GM19463 (cell line): ENCODE results near the gene FAM234A.
A peak's percentile ranks its signal among the peaks of the same experiment; 100 is the strongest.
"Not testable (repeated sequence)": the region's sequence is repeated elsewhere in the genome, so short reads cannot be mapped to it uniquely, and the experiment has no call there.

ENCODE experiments used
- ATAC-seq: cut with Tn5 transposase; IDR thresholded peaks from one replicate; pipeline ENCODE4 v1.9.1; 2021; ENCODE audit warnings: mild to moderate bottlenecking, moderate library complexity; ENCODE audit not compliant: unreplicated experiment

FAM234A gene, protein sequence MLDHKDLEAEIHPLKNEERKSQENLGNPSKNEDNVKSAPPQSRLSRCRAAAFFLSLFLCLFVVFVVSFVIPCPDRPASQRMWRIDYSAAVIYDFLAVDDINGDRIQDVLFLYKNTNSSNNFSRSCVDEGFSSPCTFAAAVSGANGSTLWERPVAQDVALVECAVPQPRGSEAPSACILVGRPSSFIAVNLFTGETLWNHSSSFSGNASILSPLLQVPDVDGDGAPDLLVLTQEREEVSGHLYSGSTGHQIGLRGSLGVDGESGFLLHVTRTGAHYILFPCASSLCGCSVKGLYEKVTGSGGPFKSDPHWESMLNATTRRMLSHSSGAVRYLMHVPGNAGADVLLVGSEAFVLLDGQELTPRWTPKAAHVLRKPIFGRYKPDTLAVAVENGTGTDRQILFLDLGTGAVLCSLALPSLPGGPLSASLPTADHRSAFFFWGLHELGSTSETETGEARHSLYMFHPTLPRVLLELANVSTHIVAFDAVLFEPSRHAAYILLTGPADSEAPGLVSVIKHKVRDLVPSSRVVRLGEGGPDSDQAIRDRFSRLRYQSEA

DNA sequence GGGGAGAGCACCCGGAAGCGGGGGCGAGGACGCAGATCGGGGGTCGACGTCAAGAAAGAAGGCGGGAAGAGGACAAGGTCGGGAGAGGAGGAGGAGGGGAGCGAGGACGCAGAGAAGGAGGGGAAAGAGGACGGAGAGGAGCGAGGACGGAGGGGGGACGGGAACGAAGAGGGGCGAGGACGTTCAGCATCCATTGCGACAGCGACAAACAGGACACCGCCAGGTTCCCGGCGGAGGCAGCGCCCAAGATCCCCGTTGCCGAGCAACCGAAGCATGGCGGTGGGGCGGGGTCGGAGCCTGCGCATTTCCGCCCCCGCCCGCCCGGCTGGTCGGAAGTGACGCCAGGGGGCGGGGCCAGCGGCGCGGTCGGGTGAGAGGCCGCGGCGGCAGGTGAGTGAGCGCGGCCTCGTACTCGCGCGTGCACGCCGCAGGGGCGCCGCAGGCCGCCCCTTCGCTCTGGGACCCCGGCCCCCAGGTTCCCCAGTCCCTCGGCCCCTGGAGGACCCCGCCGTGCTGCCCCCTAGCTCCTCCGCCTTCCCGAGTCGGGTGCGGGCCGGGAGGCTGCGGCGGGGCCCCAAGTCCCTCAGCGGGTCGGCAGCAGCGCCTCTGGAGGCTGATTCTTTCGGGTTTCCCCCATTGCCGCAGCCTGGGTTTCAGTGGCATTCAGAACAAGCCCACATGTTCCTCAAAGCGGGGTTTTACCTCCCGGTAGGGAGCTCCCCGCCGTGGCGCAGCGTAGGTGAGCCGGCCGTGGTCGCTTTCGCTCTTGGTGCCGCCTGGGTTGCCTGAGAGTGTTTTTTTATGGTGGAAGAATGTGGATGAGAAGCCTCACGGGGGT lies at the start of gene FAM234A:
FAM234A (plus strand) TSS at position 354 of the 838 bp plus-strand sequence. CDS start 19,593 bp downstream, outside the sequence.
- peak; percentile 84 for ATAC-seq

DNA sequence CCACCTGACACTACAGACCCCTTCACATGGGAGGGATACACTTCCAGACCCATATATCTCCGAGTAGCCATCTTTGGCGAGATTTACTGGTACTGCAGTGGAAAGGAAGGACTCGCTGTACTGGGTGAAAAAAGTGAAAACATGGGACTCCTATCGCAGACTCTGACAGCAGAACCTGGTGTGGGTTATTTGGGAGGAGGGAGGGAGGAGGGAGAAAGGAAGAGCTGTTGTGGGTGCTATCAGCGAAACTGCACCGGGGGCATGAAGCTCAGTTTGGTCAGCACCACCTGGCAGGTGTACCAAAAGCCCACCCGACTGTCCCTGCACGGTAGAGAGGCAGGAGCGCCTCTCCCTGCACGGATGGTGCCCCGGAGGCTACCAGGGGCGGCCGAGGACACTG lies 49.4 kb upstream of the FAM234A start:
- no peak for ATAC-seq

DNA sequence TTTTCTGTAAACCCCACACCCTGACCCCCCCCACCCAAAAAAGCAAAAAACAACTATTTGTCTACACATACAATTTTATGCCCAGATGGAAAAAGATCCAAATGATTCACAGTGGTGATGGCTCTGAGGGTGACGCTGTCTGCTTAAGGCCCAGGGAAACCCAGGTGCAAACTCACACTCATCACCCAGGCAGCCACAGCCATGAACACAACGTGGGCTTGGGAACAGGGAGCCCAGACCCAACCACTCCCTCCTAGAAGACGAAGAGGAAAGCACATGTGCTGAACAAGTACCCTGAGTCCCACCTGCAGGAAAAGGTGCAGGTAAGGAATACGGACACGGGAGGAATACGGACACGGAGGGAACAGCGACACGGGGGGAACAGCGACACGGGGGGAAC lies 48.9 kb upstream of the FAM234A start:
- no peak for ATAC-seq

DNA sequence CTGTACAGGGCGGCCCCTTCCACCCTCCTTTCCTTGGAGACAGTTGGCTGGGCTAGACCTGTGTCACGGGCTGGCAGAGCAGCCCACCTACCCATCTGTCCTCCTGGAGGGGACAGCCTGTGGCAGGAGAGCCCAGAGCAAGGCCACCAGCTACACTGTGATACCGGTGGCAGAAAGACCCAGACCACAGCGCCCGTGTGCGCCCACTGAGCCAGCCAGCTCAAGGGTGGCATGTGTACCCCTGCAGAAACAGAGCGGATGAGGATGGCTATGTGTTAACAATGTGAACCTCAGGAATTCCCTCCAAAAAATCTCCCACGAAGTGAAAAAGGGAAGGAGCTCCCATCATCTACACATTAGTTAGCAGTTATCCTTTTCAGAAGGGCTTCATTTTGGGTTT lies 47.3 kb upstream of the FAM234A start:
- no peak for ATAC-seq

DNA sequence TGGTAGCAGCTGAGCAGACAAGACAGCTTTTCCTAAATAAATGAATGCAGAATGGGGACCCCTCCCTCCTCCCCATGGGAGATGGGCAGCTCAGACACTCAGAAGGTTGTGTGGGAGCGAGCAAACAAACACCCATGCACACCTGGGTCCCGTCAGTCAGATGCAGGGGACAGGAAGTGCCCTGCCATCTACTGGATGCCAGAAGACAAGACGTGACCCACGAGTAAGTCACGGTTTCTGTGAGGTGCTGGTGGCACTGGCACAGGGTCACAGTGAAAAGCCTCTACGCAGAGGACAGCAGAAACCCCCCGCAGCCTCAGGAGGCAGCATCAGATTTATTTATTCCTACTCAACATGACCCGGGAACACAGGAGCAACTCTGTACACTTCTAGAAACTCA lies 45.9 kb upstream of the FAM234A start:
- ATAC-seq = no peak

DNA sequence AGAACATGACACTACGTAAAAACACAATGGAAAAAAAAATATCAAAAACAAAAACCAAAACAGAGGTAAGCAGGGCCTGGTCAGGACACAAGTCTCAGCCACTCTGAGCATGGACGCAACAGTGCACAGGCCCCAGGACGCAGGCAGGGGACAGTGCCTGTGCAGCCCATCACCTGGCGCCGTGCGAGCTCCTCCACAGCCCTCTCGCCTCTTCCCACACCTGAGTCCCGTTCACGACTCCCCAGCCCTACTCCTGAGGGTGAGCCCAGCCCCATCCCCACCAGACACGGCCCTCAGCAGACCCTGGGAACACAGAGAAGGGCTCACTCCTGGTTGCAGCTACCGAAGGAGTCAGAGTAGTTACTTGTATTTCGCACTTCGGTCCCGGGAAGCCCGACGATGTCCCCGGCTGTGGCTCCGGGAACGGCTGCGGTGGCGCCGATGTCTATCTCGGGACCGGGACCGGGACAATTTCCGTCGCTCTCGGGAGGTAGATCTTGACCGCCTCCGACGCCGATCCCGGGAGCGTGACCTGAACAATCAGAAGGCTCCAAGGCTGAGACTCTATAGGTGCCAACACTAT lies 44.9 kb upstream of the FAM234A start:
- ATAC-seq = no peak

DNA sequence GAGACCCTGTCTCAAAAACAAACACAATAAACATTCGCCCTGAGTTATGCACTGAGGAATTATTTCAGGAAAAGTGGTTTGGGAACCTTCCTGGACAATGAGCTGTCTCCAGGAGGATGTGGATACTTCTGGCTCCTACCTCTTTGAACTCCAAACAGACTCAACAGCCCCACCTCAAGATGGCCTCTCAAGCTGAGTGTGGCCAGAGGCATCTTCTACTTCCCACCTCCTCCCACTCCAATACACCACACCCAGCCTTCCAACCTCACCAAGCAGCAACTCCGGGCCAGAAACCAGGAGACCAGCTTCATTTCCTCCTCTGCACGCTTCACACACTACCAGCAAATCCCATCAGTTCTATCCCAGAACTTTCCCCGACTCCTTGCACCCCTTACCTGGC lies 42.8 kb upstream of the FAM234A start:
- no peak for ATAC-seq

DNA sequence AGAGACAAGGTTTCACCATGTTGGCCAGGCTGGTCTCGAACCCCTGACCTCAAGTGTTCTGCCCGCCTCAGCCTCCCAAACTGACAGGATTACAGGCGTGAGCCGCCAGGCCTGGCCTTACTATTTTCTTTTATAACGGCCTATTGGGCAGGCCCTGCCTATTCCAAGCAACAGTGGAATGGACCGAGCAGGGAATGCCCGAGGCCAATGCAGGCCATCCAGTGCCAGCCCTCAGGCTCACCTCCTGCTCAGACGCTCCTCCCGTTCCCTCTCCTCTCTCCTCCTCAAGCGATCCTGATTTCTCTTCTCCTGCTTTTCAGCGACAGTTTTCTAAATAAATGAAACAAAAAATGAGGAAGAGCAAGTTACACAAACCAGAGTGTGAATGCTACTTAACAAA lies 41.9 kb upstream of the FAM234A start:
- ATAC-seq = no peak

DNA sequence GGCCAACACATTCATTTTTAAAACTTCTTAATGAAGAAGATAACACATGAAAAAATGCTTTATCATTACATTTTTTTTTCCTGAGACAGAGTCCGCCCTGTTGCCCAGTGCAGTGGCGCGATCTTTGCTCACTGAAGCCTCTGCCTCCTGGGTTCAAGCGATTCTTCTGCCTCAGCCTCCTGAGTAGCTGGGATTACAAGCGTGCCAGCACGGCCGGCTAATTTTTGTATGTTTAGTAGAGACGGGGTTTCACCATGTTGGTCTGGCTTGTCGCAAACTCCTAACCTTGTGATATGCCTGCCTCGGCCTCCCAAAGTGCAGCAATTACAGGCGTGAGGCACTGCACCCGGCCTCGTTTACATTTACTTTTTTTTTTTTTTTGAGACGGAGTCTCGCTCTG lies 41.2 kb upstream of the FAM234A start:
- no peak for ATAC-seq

DNA sequence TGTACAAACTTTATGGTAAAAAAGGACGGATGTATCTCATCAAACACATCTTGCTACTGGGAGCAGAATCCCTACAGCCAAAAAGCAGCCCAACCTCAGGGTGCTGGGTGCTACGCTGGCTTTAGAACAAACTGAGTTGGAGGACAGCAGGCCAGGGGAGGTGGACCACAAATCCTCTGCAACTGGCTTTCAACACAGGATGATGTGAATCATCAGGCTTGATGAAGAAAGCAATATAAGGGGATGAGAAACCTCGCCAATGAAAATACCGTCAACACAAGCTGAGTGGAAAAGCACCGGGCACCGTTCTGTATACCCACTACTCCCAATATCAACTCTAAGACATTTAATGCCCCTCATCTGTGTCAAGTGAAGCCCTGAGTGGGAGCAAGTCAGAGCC lies 40.1 kb upstream of the FAM234A start:
- ATAC-seq = no peak

DNA sequence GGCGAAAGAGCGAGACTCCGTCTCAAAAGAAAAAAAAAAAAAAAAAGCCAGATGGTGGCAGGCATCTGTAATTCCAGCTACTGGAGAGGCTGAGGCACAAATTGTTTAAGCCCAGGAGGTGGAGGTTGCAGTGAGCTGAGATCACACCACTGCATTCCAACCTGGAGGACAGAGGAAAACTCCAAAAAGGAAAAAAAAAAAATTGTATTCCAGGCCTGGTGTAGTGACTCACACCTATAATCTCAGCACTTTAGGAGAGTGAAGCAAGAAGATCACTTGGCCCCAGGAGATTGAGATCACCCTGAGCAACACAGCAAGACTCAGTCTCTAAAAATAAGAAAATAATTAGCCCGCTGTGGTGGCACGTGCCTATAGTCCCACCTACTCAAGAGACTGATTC lies 34.2 kb upstream of the FAM234A start:
- no peak for ATAC-seq

DNA sequence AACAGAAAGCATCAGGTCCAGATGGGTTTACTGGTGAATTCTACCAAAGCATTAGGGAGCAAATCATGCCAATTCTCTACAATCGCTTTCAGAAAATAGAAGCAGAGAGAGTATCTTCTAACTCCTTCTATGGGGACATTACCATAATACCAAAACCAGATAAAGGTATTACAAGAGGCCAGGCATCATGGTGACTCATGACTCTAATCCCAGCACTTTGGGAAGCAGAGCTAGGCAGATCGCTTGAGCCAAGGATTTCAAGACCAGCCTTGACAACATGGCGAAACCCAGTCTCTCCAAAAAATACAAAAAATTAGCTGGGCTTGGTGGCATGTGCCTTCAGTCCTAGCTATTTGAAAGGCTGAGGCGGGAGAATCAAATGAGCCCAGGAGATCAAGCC lies 31.4 kb upstream of the FAM234A start:
- no peak for ATAC-seq

DNA sequence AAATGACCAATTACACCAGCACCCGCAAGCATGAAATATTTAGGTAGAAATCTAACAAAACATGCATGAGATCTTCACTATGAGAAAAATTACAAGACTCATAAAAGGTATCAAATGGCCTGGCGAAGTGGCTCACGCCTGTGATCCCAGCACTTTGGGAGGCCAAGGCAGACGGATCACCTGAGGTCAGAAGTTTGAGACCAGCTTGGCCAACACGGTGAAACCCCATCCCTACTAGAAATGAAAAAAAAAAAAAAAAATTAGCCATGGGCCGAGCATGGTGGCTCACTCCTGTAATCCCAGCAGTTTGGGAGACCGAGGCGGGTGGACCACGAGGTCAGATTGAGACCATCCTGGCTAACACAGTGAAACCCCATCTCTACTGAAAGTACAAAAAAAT lies 30.6 kb upstream of the FAM234A start:
- ATAC-seq = not testable (repeated sequence)

DNA sequence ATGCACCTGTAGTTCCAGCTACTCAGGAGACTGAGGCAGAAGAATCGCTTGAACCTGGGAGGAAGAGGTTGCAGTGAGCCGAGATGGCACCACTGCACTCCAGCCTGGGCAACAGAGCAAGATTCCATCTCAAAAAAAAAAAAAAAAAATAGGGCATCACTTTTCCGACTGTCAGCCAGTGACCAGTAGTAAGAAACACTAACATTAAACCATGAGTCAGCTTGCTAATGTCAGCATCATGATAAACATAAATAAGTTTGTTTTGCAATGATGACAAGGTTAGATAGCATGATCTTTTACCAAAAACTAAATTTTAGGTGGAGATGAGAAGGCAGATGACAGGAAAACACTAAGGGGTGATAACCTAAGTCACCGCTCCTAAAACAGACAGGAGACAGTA lies 25.3 kb upstream of the FAM234A start:
- ATAC-seq = not testable (repeated sequence)

DNA sequence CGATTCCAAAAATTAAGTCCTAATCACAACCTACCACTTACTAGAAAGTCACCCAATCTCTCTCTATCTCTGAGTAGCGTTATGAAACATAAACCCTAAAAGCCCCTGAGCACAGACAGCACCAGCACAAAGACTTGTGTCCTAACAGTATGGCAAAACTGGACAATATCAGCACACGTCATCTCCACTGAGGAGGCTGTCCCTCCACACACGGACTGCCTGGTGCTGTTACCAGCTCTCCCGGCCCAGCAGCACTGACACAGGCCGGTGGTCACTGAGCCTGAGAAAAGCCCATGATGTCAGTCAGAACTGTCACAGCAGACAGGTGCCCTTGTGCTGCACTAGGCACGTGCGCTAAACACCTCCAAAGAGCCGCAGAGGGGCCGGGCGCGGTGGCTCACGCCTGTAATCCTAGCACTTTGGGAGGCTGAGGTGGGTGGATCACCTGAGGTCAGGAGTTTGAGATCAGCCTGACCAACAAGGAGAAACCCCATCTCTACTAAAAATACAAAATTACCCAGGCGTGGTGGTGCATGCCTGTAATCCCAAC lies 22.9 kb upstream of the FAM234A start:
- not testable (repeated sequence) for ATAC-seq

DNA sequence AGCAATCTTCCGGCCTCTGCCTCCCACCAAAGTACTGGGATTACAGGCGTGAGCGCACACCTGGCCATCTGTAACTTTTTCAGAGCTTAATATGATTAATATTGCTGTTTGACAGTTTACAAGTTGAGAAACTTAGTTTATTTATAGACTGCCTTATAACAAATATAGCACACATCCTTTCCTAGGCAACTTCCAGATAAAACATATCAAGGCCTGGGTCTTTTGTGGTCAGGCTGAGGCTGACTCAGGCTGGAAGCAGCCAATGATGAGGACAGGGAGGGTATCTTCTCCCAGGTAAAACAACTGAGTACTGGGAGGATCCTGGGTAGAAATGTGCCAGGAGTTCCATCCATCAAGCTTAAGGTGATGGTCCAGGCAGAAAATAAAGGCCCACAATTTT lies 21.6 kb upstream of the FAM234A start:
- no peak for ATAC-seq

DNA sequence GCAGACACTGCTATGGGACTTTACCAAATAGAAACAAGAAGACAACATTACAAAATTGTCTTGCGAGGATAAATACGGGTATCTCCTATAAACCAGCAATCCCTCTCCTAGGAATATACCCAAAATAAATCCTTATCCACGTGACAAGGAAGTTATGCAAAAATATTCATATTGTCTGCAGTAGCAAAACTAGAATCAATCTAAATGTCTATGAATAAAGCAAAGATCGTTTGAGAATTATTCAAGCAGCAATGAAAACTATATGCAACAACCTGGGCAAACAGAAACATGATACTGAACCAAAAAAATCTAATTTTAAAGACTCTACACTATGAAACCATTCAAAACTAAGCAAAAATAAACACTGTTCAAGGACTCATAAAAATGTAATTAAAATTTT lies 14.6 kb upstream of the FAM234A start:
- no peak for ATAC-seq

DNA sequence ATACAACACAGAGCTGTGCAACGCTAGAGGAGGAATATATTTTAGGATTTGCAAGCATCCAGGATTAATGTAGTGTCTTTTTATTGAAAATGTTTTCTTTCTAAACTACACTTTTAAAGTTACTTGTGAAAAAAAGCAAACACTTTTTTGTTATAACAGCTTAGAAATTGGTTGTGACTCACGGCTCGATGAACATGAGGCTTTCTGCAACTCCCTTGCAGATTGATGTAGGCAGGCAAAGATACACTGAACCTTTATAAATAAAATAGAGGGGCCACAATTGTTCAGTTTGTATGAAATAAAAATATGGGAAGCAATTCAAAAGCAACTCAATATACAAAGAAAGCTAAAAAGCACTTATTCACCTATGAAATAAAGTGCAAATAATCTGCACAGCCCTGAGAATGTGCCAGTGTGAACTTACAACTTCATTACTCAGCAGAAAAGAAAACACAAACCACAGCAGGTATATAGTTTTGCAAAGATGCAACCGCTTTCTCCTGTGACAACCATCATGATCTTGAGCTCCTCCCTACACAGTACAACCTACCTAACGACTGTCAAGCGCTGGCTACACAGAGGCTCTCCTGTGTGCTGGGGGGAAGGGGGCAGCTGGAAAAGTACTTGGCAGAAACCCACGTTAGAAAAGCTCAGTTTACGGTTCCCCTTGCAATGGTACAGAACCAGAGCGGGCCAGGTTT lies 6.3 kb upstream of the FAM234A start:
- no peak for ATAC-seq

DNA sequence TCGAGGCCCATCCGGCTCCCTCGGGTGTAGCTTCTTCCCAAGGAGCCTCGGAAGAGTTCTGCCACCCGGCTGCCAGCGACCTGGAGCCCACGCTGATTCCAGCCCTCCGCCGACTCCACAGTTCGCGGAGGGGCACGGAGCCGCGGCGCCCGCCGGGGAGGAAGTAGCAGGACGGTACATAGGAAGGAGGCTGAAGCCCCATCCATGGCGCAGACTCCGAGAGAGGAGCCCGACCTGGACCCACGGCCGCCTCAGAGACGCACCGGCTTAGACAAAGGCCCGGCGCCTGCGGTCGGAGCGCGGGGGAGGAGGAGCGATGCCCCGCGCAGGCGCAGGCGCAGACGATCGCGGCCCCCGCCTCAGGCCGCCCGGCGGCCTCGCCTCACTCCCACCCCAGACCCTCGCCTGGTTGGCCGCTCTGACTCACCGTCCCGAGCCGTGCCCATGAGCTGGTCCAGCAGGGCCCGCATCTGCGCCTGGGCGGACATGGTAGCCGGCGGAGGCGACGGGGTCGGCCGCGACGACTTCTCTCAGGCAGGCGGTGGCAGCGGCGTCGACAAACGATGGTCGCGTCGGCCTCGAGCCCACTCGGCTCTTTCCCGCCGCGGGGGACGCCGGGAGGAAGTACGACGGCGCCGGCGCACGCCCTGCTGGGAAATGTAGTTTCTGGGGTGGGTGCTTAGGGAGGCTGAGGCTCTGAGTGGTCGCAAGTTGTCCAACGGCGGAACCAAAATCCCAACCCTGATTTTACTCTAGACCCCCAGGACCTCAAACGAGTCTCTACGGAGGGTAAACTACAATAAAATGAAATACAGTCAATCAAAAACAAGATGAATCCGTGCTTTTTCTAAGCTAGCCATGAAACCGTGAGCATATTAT lies 5.5 kb upstream of the FAM234A start, which contains the start of gene LUC7L:
LUC7L (minus strand) TSS at position 598 of the 879 bp plus-strand sequence; CDS start at position 488, 110 bp downstream.
- peak; percentile 84 for ATAC-seq
